NCI-H146 treated with DMSO at 0.1 percent for 48 hours (cell line): Measurements from ENCODE around the gene TMEM100.

ENCODE experiments used
- DNase-seq: peaks from one replicate; lab custom pipeline; 2025; ENCODE audit not compliant: unreplicated experiment; lab: John Stamatoyannopoulos, UW

The TMEM100 gene, protein sequence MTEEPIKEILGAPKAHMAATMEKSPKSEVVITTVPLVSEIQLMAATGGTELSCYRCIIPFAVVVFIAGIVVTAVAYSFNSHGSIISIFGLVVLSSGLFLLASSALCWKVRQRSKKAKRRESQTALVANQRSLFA

DNA sequence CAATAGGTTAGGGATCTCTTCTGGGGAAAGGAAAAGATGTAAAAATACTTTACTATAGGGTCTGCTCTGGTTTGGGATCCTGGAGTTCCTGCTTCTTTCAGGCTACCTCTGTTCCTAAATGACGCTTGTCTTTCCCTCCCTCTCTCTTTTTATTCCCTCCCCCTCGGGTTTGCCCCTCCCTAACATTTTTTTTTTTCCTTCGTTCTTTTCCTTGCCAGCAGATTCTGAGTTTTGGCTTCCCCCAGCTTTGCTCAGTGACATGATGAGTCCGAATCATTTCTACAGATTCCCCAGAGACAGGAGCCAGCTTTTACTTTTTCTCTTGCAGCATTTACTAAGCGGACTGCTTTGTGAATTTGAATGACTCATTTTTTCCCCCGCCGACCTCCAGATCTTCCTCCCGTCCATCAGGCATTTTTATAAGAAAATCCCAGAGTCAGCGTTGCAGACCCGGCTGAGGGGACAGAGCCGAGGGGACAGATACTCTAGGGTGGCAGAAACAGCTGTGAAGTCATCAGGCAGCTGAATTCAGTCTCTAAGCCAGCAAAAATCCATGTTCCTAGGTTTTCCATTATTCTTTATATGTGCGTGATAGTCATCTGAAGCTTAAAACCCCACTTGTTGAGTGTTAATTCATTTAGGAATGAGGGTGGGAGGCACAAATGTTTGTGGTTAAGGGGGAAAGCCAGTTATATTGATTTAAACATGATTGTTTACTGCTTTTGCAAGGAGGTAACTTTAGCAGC lies at the start of gene TMEM100:
Gene TMEM100 (minus strand): TSS at position 123 of the 746 bp plus-strand sequence. CDS start 1,794 bp downstream, outside the sequence.
- DNase-seq: no peak

DNA sequence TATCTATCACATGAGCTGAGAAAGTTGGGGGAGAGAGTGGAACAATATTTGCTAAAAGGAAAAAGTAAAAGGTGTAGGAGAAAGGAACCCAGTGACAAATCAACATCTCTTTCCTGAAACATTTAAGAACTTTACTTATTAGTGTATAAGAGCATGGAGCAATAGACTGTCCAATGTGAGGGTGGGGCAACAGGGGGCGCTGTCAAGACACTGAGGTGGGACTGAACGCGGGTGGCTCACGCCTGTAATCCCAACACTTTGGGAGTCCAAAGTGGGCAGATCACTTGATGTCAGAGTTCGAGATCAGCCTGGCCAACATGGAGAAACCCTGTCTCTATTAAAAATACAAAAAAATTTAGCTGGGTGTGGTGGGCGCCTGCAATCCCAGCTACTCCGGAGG lies 49.4 kb upstream of the TMEM100 start:
- no peak for DNase-seq

DNA sequence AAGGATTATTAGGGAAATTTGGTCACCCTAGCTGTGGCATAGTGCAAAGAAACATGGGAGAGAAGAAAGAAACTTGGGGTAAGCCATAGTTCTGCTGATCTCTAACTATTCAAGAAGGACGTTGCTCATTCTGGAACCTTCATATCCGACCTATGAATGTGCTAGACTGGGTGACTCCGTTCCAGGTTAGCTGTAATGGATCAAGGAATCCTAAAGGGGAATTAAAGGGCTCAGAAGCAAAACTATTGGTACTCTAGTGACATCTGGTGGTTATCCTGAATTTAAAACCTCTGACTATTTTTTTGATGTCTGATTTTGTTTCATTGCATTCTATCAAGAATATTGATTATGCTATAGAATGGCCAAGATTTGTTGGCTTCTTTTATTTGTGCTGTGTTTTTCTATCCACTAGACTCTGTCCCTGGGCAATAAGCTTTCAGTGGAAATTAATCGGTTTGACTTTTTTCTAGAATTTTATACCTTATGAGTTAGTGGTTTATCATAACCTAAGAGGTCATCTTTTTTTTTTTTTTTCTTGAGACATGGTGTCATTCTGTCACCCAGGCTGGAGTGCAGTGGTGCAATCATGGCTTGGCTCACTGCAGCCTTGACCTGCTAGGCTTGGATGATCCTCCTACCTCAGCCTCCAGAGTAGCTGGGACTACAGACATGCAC lies 47.7 kb upstream of the TMEM100 start:
- DNase-seq: no peak

DNA sequence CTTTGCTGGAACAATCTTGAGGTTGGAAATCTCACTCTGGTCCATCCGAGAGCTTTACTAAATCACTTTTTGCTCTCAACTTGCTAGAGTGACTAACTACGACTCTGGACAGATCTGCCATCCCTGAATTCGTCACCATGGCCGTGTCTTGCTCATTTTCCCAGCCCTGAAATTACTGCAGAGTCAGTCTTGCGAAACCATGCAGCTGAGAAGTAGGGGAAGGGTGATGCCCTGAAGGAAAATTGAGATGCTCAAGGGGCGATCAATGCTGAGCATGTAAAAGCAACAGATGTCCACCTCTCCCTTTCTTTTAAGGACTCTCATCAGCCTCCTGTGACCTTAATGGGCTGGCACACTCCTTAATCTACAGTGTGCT lies 46.9 kb upstream of the TMEM100 start:
- DNase-seq: no peak

DNA sequence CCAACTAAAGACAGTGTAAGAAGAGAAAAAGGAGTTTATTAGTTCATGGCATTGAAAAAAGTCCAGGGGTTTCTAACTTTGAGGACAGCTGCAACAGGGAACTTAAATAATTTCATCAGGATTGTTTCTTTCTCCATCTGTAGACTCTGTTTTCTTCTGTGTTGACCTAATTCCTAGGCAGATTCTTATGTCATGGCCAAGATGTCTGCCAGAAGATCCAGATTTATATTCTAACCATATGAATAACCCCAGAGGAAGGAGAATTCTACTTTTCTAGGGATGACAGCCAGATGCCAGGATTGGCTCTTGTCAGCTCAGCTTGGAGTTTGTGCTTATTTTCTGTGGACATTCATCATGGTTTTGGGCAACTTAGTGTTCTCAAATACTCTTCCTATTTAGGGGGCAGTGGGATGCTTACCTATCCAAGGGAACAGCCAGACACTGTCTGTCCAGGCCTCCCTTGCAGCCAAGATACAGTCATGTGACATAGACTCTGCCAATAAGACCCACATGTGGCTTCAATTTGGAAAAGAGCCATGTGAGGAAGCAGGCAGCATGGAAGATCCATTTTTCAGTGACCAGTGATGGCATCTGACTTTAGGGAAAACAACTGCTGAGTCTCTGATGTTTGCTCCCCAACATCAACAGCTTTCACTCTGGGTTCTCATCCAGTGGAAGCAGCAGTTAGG lies 46.4 kb upstream of the TMEM100 start:
- no peak for DNase-seq

DNA sequence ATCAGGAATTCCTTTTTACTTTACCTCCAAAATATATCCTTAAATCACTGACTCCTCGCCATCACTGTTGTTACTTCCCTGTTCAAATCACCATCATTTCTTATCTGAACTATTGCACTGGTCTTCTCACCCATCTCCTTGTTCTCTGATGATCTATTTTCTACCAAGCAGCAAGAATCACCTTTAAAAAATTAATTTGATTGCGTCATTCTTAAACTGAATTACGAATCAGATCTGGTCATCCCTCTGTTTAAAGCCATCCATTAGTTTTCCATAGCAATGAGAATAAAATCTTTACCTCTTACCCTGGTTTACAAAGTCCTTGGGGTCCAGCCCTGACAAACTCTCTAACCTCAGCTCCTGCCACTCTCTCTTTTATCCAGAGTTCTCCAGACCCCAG lies 42.8 kb upstream of the TMEM100 start:
- DNase-seq: no peak

DNA sequence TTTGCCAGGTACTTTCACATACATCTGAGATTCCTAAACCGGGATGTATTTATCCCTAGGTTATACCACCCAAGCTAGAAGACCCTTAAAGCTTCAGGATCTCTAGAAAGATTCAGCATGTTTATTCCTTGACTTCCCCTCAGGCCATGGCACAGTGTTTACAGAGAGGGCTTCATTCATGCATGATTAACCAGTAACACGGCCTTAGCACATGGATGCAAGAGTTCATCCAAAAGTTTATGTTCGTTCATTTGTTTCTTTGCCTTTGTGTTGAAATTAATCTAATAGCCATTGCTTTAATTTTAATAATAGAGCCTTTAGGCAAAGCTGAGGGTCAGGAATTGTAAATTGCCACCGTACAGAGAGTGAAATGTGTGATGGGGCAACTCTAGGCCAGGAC lies 41.9 kb upstream of the TMEM100 start:
- DNase-seq: no peak

DNA sequence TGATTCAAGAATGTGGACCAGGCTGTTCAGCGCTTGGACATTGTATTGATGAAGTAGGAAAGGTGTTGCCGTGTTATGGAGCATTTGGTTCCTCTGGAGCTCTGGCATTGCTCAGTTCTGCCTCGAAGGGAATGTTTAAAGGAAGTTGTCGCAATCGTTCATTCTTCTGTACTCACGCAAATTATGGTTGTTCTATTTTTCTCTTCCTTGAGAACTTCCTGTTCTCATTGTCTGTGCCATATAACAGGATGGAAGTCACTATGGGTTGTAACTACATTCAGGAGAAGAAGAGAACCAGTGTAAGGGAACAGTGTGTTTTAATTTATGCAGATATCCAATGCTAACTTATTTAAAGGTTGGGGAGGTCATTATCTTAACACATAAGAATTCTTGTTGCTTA lies 41.2 kb upstream of the TMEM100 start:
- no peak for DNase-seq

DNA sequence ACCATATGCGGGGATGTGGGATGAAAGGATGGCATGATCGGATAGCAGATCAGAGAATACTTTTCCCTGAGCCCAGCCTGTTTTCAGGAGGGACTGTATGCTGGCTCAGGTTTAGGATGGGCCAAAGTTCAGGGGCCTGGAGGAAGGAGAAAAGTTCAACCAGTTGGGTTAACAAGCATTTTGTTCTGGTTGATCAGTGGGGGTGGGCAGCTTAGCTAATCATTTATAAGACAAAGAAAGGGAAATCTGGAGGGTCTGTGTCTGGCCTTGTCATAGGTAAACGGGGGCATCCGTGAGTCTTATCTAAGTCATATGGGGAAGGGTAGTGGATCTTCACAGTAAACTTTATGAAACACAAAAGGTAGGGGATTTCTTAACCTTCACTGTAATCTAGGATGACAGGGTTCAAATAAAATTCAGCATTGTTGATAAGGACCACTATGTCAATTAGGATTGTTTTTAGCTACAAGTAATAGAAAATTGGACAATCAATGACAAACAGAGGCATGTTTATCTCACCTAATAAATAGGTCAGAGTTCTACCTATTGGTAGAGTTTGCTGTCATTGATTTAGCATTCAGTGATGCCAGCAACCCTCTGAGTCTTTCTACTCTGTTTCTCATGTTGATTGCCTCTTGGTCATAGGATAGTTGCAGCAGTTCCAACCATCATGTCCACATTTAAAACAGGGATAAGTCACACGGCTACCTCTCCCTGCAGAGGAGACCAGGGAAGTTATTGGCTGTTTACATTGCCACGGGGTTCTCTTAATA lies 39.6 kb upstream of the TMEM100 start:
- no peak for DNase-seq

DNA sequence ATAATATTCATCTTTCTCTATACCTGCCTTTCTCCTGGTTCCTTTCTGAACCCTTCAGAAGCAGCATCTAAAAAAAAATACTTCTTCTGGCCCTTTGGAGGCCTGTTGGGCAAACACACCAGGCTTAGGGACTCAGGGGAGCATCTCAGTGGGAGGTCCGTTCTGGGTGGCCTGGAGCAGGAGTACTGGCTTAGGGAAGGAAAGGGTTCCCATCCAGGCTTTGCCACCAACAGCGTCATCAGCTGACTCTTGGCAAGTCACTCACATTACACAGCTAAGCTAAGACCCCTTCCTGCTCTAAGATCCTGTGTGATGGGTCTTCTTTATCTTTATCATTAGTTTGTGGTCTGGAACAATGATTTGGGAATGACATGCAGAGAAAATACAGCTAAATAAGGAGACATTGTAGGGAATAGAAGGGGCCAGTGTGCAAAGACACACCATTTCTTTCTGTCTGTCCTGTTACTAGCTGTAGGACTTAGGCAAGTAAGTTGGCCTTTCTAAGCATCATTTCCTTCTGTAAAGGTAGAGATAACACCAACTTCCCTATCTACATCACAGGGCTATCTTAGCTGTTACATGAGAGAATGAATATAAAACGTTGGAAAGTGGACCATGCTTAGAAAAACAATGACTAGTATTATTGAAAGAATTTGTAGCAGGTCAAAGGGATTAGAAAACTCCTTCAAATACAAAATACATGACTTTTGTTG lies 38.1 kb upstream of the TMEM100 start:
- DNase-seq: no peak

DNA sequence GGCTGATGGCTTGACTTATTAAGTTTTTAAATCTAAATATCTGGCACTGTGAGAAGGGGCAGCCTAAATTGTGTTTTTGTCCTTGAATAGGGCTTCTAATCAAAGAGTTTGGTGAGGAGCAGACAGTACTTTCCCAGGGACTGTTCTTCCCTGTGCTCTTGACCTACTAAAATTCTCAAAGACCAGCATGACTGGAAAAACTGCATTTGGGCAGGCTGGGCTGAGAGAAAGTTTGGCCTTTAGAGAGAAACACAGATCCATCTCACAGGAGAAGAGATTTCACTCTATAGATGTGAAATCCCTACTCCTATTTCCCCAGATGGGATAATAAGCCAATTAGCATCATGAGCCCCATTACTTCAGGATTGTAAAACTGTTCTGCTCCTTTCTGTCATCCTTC lies 35.5 kb upstream of the TMEM100 start:
- no peak for DNase-seq

DNA sequence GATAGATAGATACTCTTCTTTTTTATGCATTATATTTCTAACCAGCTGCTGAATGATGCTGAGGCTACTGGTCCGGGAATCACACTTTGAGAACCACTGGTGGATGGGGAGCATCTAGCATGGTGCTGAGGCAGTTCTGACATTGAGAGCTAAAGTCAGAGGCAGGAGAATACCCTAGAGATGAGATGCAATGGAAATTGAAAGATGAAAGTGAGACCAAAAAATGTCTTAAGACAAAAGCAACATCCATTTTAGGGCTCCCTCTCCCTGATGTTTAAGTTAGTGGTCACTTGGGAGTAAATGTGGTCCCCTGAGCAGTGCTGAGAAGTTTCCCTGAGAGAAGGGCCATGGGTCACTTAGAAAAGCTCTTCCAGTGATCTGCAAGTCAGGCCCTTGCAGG lies 35.0 kb upstream of the TMEM100 start:
- no peak for DNase-seq

DNA sequence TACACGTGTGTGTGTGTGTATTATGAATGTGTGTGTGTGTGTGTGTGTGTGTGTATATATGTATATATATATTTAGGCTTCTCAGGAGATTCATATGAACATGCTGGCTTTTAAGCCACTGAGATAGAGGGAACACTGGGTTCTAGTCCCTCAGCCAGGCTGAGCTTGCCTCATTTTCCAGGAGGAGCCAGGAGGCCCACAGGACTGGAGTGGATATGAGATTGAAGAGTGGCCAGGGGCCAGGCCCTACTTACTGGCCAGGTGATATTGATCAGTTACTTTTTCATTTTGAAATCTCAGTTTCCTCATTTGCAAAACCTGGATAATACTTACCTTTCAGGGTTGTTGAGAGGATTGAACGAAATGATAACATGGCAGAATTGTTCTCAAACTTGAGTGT lies 34.0 kb upstream of the TMEM100 start:
- DNase-seq: no peak

DNA sequence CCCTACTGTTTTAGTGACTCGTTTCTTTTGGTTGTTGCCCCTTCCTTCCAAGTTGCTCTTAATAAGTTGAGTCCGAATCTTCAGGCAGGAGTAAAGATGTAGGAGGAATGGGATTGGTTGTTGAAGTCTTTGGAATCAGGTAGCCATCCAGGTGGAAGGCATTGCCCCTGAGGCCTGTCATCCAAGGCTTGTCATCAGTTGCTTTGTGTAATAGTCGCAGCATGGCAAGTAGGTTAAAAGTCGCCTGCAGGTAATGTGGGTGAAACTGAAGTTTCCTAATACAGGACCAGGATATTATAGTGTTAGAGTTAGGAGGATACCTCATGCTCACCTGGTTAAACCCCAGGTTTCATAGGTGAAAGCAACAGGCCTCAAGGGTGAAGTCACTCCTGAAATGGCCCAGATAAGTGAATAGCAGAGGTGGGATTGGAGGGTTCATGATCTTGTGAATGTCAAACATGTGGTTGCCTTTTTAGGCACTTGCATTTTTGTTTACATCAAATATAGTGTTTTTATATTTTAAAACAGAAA lies 29.1 kb upstream of the TMEM100 start:
- no peak for DNase-seq

DNA sequence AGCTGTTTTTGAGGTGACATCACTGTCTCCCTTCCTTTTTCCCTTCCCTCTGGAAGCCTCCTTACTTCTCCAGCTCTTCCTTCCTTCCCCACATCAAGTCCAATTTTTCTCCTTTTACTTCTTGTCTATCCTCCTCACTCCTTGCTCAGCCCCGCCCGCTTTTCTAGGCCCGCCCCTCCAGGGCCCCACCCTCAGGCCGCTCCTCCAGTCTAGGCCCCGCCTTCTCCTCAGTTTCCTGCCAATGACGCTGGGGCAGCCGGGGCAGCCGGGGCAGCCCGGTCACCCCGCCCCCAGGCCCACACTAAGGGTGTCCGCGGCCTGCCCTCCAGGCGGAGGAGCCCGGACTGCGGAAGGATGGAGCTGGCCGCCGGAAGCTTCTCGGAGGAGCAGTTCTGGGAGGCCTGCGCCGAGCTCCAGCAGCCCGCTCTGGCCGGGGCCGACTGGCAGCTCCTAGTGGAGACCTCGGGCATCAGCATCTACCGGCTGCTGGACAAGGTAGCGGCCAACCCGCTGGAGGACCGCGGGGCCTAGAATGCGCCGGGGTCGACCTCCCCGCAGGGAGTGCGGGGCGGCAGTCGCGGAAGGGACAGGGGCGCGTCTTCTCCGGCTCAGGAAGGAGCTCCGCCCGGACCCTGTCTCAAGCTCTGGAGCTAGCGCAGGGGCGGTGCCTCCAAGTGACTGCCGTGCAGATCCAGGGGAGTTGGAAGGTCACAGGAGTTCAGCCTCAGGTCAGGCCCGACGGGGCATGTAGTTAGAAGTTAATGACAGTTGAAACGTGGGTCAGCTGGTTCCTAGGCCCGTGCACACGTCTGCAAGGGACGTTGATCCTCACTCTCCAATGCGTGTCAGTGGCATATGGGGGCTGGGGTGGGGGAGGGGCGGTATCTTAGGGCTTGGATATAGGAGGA lies 28.3 kb upstream of the TMEM100 start, which contains the start of gene PCTP:
Gene PCTP (plus strand): TSS at position 302 of the 908 bp plus-strand sequence. CDS start 53 bp downstream, at position 355.
- DNase-seq: no peak

DNA sequence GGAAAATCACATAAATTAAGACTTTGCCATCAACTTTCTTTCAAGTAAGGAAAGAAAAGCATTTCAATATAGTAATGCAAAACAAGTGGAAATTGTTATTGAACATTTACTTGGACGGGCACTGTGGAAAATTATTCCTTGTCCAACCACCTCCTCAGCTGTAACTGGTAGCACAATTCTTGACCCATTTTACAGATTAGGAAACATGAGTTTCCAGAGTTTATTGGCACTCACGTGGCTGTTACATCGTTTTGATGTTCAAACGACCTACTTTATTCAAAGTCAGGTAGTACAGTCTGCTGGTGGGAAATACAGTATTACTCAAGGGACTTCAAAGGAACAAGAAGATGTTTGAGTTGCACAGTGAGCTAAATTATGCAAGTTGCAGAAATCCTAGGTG lies 27.3 kb upstream of the TMEM100 start:
- DNase-seq: no peak

DNA sequence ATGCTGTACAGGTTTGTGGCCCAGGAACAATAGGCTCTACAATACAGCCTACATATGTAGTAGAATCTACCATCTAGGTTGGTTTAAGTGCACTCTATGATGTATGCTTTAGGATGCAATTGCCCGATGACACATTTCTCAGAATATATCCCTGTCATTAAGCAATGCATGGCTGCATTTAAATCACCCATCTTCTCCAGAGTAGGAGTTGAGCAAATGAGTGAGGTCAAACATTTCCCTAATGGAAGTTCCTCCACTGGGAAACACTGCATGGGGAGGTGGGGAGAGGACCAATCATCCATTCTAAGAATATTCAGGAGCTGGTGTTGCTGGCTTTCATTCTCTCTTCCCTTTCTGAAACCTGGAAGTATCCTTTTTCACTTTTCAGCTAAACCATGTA lies 26.2 kb upstream of the TMEM100 start:
- no peak for DNase-seq

DNA sequence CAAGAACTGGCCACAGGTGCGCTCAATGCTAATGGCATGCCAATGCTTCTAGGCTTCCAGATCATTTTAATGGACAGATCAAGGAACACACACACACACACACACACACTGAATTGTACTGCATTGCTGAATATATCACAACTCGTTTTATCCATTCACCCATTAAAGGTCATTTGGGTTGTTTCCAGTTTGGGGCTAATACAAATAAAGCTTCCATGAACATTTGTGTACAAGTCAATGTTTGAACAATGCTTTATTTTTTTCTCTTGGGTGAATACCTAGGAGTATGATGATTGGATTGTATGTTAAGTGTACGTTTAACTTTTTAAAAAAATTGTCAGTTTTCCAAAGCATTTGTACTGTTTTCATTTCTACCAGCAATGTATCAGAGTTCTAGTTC lies 24.5 kb upstream of the TMEM100 start:
- no peak for DNase-seq

DNA sequence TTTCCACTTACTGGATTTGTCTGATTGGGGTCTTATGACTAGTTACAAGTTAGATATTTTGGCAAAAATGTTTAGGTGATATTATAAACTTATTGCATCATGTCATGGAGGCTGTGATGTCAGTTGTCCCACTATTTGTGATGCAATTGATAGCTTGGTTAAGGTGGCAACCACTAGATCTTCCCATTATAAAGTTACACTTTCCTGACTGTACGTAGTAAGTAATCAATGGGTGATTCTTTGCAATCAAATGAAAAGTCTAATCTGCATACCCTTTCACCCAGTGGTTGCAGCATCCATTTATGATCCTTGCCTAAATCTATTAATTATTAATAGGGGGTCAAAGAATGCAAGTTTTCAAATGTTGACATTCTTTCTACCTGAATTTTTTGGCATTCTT lies 23.8 kb upstream of the TMEM100 start:
- DNase-seq: no peak
